Activated CD4-positive, alpha-beta T cell treated with anti-CD3 and anti-CD28 coated beads for 48 hours (primary cell): ENCODE results near the gene HPD.
A peak's percentile ranks its signal among the peaks of the same experiment; 100 is the strongest.
"Not testable (repeated sequence)": the region's sequence is repeated elsewhere in the genome, so short reads cannot be mapped to it uniquely, and the experiment has no call there.

ENCODE experiments used
- DNase-seq: peaks from one replicate; pipeline ENCODE4 v3.0.0-alpha.2; 2020

Gene HPD

GRCh38 chr12:121861636-121862254 lies 3.1 kb upstream of the HPD start:
- DNase-seq, result no peak

GRCh38 chr12:121860699-121861098 lies 2.0 kb upstream of the HPD start:
- DNase-seq, result not testable (repeated sequence)

GRCh38 chr12:121860257-121860656 lies 1.6 kb upstream of the HPD start:
- no peak for DNase-seq

DNA sequence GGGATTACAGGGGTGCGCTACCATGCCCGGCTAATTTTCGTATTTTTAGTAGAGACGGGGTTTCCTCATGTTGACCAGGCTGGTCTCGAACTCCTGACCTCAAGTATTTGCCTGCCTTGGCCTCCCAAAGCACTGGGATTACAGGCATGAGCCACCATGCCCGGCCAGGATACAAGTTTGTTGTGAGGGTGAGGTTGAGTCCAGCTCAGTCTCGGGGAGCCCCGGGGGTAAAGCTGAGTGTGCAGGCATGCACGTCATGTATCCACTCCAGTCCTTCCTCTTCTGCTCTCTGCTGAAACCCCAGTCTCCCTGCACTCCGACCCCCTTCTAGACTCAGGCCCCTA lies 369 bp downstream of the HPD start:
- no peak for DNase-seq

GRCh38 chr12:121857322-121858246 lies 1.1 kb downstream of the HPD start:
- no peak for DNase-seq

DNA sequence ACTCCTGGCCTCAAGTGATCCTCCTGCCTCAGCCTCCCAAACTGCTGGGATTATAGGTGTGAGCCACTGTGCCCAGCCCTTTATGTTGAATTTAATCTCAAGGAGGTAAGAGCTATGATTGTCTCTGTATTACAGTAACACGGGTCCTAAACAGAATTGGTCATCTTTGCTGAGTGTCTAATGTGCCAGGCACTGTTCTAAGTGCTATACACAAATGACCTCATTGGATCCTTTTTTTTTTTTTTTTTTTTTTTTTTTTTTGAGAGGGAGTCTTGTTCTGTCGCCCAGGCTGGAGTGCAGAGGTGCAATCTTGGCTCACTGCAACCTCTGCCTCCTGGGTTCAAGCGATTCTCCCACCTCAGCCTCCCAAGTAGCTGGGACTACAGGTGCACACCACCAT lies 6.3 kb downstream of the HPD start:
- not testable (repeated sequence) for DNase-seq

GRCh38 chr12:121849665-121850064 lies 9.0 kb downstream of the HPD start:
- no peak for DNase-seq

DNA sequence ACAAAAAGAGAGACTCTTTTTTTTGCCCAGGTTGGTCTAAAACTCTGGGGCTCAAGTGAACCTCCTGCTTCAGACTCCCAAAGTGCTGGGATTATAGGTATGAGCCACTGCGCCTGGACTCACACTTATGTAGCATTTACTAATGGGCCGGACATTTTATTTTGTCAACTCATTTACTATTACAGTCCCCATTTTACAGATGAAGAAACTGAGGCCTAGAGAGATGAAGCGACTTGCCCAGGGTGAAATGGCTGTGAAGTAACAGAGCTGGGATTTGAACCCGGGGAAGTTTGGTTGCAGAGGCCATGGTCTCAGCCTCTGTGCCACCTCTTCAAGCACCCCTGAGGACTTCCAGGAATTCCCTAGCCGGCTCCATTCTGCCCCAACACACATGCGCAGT lies 9.4 kb downstream of the HPD start:
- DNase-seq, result no peak

DNA sequence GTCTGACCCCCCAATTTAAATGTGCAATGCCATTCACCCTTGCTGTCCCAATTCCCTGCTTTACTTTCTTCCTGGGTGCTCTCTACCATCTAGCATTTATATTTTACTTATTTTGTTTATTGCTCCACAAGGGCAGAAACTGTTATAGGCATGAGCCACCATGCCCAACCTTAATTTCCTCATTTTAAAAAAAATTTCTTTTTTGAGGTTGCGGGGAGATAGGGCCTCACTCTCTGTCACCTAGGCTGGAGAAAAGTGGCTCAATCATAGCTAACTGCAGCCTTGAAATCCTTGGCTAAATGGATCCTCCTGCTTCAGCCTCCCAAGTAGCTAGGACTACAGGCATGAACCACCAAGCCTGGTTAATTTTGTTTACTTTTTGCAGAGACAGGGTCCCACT lies 13.0 kb downstream of the HPD start:
- DNase-seq, result no peak

- no peak for DNase-seq
These were observed 15.2 kb downstream of the HPD start for GRCh38 chr12:121843236-121843982.

DNA sequence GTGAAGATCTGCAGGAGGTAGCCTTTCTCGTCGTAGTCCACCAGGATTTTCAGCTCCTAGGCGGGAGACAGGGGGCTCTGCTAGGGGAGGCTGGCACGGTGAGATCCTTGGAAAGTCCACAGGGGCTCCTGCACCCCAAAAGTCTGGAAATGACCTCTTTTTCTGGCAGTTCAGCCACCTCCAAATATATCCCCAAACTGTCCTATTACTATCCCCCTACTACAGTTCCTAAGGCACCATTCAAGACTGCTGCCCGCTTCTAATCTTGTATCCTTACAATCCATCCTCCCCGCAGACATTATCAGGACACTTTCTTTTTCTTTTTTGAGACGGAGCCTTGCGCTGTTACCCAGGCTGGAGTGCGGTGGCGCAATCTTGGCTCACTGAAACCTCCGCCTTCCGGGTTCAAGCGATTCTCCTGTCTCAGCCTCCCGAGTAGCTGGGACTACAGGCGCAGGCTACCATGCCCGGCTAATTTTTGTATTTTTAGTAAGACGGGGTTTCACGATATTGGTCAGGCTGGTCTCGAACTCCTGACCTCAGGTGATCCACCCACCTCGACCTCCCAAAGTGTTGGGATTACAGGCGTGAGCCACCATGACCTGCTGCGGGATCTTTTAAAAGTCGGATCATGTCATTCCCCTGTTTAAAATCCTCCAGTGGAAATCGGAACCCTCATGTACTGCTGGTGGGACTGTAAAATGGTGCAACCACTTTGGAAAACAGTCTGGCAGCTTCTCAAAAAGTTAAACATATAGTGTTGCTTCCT lies 18.5 kb downstream of the HPD start:
- DNase-seq, result no peak

DNA sequence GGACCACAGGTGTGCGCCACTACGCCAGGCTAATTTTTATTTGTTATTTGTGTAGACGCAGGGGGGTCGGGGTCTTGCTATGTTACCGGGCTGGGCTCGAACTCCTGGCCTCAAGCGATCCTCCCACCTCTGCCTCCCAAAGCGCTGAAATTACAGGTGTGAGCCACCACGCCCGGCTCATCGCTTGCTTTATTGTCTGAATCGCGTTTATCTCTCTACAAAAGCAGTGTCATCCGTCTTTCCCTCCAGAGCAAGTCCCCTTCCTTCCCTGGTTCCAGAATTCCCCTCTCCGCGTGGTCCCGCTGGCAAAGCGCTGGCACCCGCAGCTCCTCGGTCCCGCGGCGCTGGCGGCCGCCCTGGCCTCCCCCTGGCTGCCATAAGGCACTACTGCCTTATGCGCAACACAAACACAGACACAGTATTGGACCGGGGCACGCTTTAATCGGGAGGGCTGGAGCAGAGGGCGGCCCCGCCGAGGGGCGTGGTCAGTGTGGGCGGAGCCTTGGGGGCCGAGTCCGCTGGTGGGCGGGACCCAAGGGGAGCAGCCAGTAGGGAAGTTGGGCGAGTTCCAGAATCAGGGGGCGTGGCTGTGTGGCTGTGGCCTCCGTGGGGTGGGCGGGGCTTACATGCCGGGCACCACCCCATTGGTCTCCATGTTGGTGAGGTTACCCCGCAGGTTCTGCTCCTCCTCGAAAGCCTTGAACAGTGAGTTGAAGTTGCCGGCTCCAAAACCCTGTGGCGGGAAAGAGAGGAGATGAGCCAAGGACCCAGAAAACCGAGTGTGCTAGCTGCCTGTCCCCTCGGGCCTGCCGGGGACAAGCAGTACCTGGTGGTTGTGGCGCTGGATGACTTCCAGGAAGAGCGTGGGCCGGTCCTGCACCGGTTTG lies 19.3 kb downstream of the HPD start:
- DNase-seq, result peak; percentile 100

GRCh38 chr12:121838126-121838525 lies 20.5 kb downstream of the HPD start:
- no peak for DNase-seq

DNA sequence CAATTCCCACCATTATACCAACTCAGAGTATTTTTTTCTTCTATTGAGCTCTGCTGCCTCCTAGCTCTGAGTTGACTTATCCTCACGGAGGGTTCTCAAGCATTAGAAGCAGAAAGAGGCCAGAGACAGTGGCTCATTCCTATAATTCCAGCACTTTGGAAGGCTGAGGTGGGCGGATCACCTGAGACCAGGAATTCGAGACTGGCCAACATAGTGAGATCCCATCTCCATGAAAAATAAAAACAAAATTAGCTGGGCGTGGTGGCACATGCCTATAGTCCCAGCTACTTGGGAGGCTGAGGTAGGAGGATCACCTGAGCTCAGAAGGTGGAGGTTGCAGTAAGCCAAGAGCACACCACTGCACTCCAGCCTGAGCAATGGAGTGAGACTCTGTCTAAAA lies 21.0 kb downstream of the HPD start:
- DNase-seq, result no peak

DNA sequence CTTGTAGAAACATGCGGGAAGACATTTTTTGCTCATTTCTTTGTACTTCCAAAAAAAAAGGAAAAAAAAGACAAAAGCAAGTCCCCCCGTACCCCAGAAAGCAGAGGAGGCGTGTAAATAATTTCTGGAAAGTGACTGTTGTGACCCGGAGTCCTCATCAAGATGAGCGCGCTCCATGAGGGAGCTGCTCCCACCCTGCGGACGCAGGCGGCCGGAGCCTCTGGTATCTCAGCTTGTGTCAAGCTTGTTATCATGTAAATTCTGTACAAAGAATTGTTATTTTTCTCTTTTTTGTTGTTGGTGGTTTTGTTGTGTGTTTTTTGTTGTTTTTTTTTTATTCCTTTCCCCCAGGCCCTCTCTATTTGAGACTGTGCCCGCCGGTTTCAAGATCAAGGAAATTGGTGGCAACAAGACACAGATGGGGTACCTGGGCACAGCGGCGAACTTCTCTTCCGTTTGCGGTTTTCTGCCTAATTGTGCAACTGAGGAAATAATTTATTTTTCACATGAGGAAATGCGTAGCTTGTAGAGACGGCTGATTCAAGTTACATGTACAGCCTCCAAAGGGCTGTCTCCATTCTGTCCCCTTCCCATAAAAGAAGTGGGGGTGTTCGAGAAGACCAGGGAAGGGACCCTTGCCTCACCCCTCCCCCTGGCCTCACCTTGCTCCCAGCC lies 27.0 kb downstream of the HPD start:
- DNase-seq, result no peak

DNA sequence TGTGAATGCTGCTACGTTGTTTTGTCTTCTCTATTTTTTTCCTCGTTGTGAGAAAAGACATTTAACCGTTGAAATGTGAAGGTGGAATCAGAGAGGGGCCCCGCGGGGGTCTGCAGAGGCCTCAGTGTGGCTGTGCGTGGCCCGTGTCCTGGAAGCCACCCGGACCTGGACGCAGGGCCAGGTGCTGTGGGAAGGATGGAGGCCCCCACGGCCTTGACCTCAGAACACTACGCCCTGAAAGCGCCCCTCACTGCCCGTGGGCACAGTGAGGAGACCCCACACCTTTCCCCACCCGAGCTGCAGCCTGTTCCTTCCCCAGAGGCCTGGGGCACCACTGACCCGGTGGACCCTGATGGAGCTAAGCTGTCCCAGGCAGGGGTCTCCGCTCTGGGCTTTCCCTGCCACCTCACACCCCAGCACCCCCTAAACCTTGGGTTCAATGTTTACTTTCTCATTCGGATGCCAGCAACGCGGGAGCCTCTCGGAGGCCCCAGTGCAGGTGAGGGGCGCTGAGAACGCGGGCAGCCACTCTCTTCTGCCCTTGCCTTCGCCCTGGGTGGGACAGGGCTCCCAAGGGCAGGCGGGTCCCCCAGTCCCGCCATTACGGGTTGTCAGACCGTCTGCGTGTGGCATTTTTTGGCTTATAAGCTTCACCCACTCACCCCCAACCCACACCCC lies 27.9 kb downstream of the HPD start:
- no peak for DNase-seq

GRCh38 chr12:121830134-121830533 lies 28.5 kb downstream of the HPD start:
- DNase-seq, result no peak

DNA sequence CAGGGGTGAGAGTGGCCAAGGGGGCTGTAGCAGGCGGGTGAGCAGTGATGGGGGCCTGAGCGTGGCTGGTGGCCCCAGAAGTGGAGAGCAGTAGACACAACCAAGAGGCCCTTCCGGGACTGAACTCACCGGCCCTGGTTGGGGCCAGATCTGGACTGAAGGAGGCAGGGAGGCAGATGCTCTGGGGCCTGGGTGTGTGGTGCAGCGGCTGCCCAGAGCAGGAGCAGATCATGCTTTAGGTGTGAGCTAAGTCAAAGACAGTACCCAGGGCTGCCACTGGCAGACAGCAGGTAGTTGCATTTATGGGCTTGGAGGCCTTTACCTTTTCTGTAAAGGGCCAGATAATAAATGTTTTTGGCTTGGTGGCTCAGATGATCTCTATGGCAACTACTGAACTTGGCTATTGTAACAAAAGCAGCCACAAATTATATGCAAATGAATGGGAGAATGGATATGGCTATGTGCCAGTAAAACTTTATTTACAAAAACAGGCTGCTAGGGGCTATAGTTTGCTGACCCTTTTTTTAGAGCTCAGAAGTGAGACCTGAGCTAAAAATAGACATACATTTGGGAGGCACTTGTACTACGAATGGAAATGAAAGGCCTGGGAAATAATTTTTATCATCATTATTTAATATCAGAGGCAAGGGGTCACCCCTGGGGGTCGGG lies 29.3 kb downstream of the HPD start:
- DNase-seq, result no peak

DNA sequence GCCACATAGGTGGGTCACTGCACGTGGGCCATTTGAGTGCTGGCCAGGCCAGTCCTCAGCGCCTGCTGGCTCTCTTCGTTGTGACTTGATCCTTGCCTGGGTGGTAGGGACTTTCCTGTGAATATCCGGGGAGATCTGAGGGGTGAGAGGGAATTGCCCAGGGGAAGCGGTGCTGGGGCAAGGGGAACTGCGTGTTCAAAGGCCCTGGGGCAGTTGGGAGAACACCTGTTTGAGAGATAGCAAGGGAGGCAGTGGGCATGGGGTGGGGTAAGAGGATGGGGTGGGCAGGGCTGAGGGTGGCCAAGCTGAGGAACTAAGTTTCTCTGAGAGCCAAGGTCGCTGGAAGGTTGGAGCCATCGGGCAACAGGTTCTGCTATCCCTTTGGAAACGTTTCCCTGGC lies 29.8 kb downstream of the HPD start:
- DNase-seq, result no peak

- no peak for DNase-seq
These were observed 30.4 kb downstream of the HPD start for GRCh38 chr12:121828306-121828705.
